Activated CD4-positive, CD25-positive, alpha-beta regulatory T cell (primary cell): Measurements from ENCODE around the gene SLC12A9.

Experiments
- DNase-seq, 4 experiments: peaks; one replicate each; lab custom pipeline; 2025; lab: John Stamatoyannopoulos, UW

Gene SLC12A9

DNA sequence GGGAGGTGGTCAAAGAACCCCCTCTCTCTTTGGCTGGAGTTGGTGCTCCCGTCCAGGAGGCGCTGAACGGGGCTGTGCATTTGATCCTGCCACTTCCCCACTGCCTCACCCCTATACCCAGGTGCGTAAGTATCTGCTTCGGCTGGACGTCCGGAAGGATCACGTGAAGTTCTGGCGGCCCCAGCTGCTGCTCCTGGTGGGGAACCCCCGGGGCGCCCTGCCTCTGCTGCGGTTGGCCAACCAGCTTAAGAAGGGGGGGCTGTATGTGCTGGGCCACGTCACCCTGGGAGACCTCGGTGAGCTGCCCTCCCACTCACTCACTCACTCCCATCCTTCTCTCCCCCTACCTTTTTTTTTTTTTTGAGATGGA, 9.1 kb downstream of the SLC12A9 start:
- DNase-seq = no peak

DNA sequence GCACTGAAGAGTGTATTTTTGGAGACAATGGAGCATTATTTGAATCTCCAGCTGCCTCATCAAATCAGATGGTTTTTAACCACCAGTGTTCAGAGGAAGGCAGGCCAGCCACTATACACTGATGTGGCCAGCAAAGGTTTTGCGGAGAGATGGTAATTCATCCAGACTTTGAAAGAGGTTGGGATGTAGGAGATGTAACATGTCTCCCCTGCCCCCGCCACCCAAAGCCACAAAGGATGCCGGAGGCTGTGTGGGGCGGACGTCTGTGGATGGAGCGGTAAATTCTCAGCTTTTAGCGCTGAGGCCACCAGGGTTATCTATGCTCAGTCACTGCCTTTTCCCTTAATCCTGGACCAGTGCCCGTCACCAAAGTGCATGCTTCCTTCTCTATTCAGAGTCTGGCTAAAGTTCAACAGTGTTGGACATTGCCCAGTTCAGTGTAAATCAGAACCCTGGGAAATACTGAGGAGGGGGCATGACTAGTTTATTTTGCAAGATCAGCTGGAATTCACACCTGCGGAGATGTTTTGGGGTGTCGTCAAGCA, 11.0 kb downstream of the SLC12A9 start:
- DNase-seq = no peak

DNA sequence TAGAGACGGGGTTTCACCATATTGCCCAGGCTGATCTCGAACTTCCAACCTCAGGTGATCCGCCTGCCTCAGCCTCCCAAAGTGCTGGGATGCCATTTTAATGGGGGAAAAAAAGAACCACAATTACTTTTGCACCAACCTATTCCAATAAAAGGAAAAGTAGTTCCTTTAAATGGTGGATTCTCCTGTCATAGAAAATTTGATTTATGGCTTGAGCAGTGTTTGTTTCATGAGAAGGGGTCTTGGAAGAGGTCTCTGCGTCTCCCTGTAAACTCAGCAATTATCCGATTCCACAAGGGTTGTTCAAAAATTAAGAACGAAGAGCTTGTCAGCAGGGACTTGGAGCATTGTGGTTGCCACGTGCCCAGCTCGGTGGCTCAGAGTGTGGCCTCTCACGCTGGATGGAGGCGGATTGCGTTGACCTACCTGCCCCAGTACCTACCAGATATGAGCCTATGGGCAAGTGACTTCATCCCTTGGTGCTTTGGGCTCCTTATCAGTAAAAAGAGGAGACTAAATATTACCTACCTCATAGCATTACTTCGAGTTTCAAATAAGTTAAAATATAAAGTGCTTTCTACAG, 11.8 kb downstream of the SLC12A9 start:
- DNase-seq = no peak

DNA sequence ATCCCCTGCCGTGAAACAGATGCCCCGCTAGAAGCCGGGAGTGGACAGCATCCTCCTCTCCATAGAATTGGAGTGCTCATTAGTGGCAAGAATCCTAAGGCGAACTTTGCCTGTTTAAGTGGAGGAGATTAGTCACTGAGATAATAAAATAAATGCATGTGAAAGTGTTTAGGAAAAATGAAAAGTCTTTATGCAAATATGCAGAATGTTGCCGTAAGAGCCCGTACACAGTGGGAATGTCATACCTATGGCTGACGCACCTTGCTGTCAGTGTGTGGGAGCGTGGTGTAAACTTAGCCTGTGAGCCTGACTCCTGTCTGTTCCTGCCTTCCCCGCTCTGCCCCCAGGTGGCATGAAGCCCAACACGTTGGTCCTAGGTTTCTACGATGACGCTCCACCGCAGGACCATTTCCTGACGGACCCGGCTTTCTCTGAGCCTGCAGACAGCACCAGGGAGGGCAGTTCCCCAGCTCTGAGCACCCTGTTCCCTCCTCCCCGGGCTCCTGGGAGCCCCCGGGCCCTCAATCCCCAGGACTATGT, 12.9 kb downstream of the SLC12A9 start:
- no peak for DNase-seq

DNA sequence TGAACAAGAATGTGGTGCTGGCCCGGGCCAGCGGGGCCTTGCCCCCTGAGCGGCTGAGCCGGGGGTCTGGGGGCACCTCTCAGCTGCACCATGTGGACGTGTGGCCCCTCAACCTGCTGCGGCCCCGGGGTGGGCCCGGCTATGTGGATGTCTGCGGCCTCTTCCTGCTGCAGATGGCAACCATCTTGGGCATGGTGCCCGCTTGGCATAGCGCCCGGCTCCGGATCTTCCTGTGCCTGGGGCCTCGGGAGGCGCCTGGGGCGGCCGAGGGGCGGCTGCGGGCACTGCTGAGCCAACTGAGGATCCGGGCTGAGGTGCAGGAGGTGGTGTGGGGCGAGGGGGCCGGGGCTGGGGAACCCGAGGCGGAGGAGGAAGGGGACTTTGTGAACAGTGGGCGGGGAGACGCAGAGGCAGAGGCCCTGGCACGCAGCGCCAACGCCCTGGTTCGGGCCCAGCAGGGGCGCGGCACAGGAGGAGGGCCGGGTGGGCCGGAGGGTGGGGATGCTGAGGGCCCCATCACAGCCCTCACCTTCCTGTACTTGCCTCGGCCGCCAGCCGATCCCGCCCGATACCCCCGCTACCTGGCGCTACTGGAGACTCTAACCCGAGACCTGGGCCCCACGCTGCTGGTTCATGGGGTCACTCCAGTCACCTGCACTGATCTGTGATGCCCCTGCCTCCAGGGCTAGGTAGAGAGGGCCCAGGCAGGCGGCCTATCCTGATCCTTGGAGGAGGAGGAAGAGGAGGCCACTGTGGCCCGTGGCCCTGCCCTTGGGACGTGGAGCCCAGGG, 13.6 kb downstream of the SLC12A9 start:
- DNase-seq = no peak

DNA sequence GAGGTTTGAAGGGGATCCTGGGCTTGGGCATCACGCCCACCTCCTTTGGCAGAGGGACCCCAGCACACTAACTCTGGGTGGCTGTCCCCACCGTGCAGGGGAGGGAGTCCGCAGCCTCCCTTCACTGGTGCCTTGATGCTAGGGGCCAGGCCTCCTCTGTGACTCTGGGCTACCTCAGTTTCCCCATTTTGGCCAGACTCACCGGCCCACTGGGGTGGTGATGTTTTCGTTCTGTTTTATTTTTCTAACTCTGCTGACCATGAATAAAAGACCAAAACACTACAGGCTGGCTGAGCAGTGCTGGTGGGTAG, 14.2 kb downstream of the SLC12A9 start:
- no peak for DNase-seq

DNA sequence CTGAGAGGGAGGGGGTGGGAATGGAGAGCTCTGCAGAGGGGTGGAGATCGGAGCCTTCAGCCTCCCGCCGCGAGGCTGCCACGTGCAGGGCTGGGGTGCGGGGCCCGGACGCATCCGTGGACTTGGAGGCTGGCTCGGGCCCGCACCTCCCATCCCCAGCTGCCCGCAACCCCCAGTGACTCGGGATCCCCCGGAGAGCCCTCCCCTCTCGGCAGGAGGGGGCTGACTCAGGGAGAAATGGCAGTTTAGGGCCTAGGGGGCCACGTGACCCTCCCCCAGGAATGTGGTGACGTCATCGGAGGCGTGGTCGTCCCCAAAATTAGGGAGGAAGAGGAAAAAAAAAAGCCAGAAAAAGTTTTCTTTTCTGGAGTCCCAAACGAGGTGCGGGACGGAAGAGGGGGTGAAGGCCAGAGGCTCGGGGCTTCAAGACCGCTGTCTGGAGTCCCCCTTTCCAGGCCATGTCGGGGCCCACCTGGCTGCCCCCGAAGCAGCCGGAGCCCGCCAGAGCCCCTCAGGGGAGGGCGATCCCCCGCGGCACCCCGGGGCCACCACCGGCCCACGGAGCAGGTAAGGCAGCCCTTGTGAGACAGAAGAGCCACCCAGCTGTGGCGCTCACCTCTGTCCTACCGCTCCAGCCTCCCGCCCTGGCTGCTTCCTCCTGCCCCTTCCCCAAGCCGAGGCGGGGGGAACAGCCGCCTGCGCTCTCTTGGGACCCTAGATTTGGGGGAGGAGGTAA, 14.7 kb downstream of the SLC12A9 start, which contains the start of gene TRIP6:
TRIP6 (plus strand) TSS at position 348 of the 736 bp plus-strand sequence; CDS start at position 459, 111 bp downstream.
- peak in 1 of 4 experiments; percentile 23 for DNase-seq

DNA sequence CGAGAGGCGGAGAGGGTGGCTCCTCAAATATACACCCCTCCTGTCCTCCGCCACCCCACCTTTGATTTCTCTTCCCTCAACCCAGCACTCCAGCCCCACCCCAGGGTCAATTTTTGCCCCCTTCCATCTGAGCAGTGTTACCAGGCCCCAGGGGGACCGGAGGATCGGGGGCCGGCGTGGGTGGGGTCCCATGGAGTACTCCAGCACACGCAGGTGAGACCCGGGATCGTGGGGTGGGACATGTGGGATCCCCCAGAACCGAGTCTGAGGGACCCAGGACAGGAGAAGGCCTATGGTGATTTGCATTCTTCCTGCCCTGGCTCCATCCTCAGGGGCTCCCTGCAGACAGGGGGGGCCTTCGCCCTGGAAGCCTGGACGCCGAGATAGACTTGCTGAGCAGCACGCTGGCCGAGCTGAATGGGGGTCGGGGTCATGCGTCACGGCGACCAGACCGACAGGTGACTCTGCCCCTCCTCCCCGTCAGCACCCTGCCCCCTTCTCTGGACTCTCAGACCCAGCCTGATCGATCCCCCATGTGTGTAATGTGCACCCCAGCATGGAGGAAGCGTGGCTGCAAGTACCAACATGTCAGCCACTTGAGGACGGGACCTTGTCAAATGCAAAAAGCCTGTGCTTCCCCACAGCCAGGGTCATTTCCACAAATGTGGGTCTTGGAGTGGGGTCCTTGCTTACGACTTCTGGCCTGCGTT, 15.4 kb downstream of the SLC12A9 start:
- DNase-seq = no peak

DNA sequence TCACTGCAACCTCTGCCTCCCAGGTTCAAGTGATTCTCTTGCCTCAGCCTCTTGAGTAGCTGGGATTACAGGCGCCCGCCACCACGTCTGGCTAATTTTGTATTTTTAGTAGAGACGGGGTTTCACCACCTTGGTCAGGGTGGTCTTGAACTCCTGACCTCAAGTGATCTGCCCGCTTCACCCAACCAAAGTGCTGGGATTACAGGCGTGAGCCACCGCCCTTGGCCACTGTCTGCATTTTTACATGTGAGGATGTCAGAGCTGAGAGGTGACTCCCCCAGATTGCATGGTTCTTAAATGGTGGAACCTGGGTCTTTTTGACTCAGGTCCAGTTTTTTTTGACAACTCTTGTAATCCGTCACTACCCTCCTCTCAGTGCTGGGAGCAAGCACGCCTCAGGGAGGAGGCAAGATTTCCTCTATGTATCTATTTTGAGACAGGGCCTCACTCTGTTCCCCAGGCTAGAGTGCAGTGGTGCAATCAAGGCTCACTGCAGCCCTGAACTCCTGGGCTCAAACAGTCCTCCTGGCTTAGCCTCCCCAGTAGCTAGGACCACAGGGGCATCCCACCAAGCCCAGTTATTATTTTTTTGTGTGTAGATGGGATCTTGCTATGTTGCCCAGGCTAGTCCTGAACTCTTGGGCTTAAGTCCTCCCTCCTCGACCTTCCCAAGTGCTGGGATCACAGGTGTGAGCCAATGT, 21.2 kb downstream of the SLC12A9 start:
- no peak for DNase-seq

DNA sequence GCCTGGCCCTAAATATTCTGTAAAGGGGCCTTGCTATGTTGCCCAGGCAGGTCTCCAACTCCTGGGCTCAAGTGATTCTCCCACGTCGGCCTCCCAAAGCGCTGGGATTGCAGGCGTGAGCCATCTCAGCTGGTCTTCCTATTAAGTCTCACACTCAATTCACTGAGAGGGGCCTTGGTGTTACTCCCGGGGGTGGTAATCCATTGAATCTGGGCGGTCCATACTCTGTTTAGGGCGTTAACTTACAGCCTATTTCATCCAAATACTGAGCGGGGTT, 21.7 kb downstream of the SLC12A9 start:
- DNase-seq = no peak

DNA sequence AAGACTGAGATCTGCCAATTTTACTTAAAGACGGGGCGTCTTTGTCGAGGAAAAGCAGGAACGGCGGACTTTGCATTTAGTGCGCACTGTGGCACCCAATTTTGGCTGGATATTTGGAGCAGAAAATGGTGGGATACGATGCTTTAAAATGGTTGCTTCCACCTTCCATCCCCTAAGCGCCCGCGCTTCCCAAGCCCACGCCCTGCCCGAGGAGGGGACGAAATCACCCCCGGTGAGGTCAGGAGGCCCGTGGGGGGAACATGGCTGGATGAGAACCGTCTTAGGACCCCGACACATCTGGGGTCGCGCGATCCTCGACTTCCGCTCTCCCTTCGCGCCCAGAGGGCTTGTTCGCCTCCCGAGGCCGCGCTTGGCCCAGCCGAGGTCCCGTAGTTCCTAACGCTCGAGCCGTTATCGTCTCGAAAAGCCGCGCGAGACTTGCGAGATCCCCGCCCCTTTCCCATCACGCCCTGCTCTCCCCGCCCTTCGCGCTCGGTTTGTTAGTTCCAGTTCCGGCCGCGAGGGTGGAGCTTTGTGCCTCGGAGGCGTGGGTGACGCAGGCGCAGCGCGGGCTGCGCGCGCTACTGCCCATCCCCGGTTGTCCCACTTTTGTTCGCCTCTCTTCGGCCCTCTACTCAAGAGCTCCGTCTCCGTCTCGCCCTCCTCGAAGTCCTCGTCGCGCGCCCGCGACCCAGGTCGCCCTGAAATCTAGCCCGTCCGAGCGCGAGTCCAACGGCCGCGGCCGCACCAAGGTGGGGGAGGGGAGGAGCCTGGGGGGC, 22.3 kb downstream of the SLC12A9 start, which contains the start of gene SRRT:
SRRT (plus strand) TSS at position 527 of the 779 bp plus-strand sequence. CDS start 488 bp downstream, outside the sequence.
- DNase-seq = peak; percentile 94 to 98 (median 96)

DNA sequence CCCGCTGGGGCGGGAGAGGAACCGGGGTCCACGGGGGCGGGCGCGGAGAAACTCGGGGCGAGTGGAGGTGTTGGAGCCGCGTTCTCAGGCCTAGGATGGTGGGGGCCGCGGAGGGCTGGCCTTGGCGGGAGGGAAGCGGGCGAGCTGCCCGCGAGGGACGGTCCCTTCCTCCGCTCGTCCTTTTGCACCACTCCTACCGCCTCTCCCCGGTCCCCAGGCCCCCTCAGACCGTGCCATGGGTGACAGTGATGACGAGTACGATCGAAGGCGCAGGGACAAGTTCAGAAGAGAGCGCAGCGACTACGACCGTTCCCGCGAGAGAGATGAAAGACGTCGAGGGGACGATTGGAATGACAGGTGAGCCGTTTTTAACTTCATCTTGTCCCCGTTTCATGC, 22.8 kb downstream of the SLC12A9 start:
- no peak for DNase-seq

DNA sequence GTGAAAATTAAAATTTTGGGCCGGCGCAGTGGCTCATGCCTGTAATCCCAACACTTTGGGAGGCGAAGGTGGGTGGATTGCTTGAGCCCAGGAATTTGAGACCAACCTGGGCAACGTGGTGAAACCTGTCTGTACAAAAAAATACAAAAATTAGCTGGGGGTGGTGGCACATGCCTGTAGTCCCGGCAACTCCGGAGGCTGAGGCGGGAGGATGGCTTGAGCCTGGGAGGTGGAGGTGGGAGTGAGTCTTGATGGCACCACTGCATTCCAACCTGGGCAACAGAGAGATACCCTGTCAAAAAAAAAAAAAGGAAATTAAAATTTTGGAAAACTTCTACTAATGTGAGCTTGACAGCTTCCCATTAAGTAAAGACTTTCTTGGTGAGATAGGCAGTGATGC, 25.5 kb downstream of the SLC12A9 start:
- no peak for DNase-seq

DNA sequence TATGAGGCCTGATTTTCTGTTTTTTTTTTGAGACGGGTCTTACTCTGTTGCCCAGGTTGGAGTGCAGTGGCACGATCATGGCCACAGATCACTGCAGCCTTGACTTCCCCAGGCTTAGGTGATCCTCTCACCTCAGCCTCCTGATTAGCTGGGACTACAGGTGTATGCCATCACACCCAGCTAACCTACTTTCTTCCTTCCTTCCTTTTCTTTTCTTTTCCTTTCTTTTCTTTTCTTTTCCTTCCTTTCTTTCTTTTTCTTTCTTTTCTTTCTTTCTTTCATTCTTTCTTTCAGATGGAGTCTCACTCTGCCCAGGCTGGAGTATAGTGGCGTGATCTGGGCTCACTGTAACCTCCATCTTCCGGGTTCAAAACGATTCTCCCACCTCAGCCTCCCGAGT, 26.2 kb downstream of the SLC12A9 start:
- no peak for DNase-seq

DNA sequence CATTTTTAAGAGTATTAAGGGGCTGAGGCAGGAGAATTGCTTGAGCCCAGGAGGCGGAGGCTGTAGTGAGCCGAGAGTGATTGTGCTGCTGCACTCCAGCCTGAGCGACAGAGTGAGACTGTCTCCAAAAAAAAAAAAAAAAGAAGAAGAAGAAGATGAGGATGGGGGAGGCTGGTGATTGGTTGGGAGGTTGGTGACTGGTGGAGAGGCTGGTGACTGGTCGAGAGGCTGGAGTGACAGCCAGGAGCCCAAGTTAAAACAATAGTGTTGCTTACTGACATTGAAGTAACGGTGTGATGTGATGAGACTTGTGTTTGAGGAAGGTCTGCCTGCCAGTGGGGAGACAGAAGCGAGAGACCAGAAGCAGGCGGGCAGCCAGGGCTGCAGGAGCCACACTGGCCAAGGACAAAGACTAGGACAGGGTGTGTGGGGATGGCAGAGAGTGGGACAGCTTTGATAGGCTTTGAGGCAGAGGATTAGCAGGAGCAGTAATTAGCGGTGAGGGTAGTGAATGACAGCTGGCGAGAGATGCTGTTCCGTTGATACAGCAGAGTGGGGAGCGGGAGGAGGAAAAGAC, 27.3 kb downstream of the SLC12A9 start:
- no peak for DNase-seq

DNA sequence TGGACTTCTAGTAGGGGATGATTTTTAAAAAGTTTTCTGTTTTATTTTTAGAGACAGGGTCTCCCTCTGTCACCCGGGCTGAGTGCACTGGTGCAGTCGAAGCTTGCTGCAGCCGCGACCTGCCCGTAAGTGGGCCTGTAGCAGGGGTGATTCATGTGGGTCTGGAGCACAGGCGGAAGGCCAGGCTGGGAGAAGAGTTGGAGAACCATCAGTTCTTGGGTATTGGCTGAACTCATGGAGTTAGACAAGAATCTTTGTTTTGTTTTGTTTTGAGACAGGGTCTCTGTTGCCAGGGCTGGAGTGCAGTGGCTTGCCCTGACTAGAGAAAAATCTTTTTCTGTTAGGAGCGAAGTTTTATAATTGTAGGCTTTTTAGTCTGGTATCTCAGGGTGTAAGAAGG, 28.1 kb downstream of the SLC12A9 start:
- DNase-seq = no peak

DNA sequence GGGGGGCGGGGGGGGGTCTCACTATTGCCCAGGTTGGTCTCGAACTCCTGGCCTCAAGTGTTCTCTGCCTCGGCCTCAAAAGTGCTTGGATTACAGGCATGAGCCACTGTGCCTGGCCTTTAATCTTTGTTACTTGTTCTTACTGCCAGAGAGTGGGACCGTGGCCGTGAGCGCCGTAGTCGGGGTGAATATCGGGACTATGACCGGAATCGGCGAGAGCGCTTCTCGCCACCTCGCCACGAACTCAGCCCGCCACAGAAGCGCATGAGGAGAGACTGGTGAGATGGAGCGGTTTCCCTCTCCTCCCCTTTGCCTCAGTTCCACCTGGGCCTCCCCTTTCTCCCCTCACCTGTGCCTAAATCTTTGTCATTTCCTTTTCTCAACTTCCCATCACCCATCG, 28.6 kb downstream of the SLC12A9 start:
- no peak for DNase-seq

DNA sequence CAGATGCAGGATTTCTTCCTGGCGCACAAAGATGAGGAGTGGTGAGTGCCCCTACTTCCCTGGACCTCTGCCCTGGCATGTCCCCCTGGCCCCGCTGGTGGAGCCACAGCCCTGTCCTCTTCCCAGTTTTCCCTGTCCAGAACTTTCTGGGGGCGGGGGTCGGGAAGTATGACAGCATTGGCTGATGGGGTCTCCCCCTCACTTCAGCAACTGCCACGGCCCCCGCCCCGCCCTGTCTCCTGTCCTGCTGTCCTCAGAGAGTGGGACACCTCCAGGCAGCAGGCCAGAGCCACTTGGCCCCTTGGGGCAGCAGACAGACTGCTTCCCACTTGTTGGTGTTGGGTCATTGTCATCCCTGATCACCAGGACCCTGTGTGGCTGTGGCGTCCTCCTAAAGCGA, 29.7 kb downstream of the SLC12A9 start:
- DNase-seq = no peak

DNA sequence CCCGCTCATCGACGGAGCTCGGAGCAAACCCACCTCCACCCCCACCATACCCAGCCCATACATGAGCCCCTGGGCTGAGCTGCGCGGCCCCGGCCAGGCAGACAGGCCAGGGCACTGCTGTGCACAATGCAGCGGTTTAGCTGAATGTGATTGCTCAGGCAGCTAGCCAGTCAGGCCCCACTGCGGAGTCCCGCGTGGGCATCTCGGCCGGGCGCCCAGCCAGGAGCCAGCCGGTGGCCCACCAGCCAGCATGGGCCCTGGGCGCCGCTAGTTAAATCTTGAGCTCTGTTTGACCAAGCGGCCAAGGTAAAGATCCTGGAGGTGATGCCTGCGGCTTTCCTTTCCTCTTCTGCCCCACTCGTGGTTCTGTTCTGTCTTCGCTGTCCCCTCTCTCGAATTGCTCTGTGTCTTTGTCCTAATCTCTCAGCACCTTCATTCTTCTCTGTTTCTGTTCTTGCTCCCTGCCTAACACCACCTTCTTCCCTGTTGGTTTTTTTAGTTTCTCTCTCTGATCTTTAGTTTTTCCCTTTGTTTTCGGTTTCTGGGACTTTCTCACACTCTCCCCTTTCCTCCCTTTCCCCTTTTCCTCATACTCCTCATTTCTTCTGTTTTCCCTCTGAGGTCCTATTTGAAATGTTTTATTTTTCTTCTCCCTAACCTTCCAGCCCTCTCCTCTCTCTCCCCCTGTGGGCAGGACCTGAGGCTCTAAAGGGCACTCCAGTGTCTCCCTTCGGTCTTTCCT, 30.4 kb downstream of the SLC12A9 start:
- no peak for DNase-seq
